Daoy (cell line): ENCODE data around the gene AGRN. TPM values are rescaled to one million over a fixed set of nuclear protein-coding genes. Genes with fewer than 3 reads are reported as not detected.
A peak's percentile ranks its signal among the peaks of the same experiment; 100 is the strongest.
"Not testable (repeated sequence)": the region's sequence is repeated elsewhere in the genome, so short reads cannot be mapped to it uniquely, and the experiment has no call there.

Source experiments
- DNase-seq: peaks from one replicate; pipeline ENCODE4 v3.0.0-alpha.2; 2015; ENCODE audit warnings: low read depth
- total RNA-seq: library from RNA; depleted of rRNA; stranded (reverse); fragments of >200 nt; shearing (Covaris generic); gene quantifications from 2 replicates; pipeline ENCODE4 v1.2.3, GENCODE V29; 2014

Gene AGRN
- total RNA-seq, 1 experiment from 2014 or later = 66.6 TPM

- peak; percentile 93 for DNase-seq
Observed at GRCh38 chr1:1019122-1019999, 559 bp upstream of the AGRN start.

GRCh38 chr1:1020415-1021009, 592 bp downstream of the AGRN start:
- DNase-seq = peak; percentile 55

- DNase-seq = peak; percentile 95
Observed at GRCh38 chr1:1021010-1021919, 1.3 kb downstream of the AGRN start.

- DNase-seq = peak; percentile 89
Observed at GRCh38 chr1:1021920-1022259, 2.0 kb downstream of the AGRN start.

- no peak for DNase-seq
Observed at GRCh38 chr1:1022302-1023009, 2.5 kb downstream of the AGRN start.

GRCh38 chr1:1023700-1024099, 3.8 kb downstream of the AGRN start:
- no peak for DNase-seq

GRCh38 chr1:1024149-1024770, 4.3 kb downstream of the AGRN start:
- DNase-seq = no peak

GRCh38 chr1:1024771-1025699, 5.1 kb downstream of the AGRN start:
- peak; percentile 89 for DNase-seq

- DNase-seq = no peak
Observed at GRCh38 chr1:1025730-1026129, 5.8 kb downstream of the AGRN start.

- no peak for DNase-seq
Observed at GRCh38 chr1:1026599-1027413, 6.9 kb downstream of the AGRN start.

- no peak for DNase-seq
Observed at GRCh38 chr1:1027791-1028190, 7.9 kb downstream of the AGRN start.

- DNase-seq = not testable (repeated sequence)
Observed at GRCh38 chr1:1030867-1031658, 11.1 kb downstream of the AGRN start.

GRCh38 chr1:1031659-1032235, 11.8 kb downstream of the AGRN start:
- no peak for DNase-seq

GRCh38 chr1:1032424-1032823, 12.5 kb downstream of the AGRN start:
- DNase-seq = no peak

GRCh38 chr1:1033009-1033587, 13.2 kb downstream of the AGRN start:
- peak; percentile 67 for DNase-seq

- no peak for DNase-seq
Observed at GRCh38 chr1:1033731-1034438, 14.0 kb downstream of the AGRN start.

GRCh38 chr1:1034439-1034781, 14.5 kb downstream of the AGRN start:
- DNase-seq = no peak
